ENCODE measurements around the gene HMOX2.

Gene HMOX2, protein sequence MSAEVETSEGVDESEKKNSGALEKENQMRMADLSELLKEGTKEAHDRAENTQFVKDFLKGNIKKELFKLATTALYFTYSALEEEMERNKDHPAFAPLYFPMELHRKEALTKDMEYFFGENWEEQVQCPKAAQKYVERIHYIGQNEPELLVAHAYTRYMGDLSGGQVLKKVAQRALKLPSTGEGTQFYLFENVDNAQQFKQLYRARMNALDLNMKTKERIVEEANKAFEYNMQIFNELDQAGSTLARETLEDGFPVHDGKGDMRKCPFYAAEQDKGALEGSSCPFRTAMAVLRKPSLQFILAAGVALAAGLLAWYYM

DNA sequence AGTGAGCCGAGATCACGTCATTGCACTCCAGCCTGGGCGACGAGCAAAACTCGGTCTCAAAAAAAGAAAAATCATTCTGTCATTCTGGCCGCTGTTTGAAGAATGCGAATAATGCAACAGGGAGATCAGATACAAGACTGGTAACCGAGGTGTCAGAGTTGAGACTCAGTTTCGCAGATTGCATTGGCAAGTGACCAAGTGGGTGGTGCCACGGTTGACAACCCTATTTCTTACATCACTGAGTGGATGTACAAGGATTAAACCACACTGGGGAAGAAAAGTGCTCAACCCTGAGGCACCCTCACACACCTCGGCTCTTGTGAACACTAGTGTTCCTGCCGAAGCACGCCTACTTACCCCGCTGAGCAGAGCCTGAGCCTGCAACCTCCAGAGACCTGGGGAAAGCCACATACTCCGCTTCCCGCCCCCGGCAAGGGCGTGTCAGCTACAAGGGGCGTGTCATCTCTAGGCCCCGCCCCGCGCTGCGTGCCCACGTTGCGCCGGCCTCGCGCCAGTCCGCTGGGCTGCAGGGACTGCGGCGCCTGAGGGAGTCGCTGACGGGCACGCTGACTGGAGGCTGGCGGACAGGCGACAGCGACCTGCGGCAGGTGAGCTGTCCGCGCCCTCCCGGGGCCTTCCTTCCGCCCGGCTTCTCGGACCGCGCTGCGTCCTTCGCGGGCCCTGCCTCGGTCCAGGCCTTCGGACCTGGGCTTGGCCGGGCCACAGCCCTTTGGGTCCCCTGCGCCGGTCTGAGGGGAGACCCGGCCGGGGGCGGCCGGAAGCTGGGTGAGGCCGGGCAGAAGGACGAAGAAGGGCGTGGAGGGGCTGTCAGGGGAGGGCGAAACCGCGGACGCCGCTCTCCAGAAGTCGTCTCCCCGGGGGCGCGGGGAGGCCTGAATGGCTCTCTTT lies at the start of gene HMOX2:
Gene HMOX2, plus strand, starts transcription at position 519 of the 909 bp plus-strand sequence. CDS start 29,127 bp downstream, outside the sequence.
- TF ChIP-seq, protein P1, sequence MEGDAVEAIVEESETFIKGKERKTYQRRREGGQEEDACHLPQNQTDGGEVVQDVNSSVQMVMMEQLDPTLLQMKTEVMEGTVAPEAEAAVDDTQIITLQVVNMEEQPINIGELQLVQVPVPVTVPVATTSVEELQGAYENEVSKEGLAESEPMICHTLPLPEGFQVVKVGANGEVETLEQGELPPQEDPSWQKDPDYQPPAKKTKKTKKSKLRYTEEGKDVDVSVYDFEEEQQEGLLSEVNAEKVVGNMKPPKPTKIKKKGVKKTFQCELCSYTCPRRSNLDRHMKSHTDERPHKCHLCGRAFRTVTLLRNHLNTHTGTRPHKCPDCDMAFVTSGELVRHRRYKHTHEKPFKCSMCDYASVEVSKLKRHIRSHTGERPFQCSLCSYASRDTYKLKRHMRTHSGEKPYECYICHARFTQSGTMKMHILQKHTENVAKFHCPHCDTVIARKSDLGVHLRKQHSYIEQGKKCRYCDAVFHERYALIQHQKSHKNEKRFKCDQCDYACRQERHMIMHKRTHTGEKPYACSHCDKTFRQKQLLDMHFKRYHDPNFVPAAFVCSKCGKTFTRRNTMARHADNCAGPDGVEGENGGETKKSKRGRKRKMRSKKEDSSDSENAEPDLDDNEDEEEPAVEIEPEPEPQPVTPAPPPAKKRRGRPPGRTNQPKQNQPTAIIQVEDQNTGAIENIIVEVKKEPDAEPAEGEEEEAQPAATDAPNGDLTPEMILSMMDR (IDR thresholded peaks at IDR 0.05; ENCODE audit: borderline replicate concordance, control extremely low read depth, extremely low read depth, insufficient read depth, missing control alignments), result peak; percentile 63
- peak; percentile 98 for DNase-seq (ENCODE audit: low spot score)
- in situ Hi-C loops (cut with MboI; ENCODE audit: low sequenced_read_pairs, unreplicated experiment), result no loop called here

DNA sequence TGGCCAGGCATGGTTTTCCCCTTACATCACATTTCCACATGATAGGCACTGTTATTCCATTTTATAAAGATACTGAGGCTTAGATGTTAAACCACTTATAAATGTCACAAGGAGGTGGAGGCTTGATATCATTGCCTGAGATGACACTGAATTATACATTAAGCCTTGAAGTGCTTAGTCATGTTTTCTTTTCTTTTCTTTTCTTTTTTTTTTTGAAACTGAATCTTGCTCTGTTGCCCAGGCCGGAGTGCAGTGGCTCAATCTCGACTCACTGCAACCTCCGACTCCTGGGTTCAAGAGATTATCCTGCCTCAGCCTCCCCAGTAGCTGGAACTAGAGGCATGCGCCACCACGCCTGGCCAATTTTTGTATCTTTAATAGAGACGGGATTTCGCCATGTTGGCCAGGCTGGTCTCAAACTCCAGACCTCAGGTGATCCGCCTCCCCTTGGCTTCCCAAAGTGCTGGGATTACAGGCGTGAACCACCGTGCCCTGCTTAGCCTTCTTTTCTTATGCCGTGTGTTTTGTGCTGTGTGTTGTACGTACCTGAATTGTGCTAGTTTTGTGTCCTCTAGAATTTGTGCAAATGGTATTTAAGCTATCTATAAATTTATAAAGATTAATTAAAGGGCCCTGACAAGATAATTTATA lies 49.4 kb upstream of the HMOX2 start:
- TF ChIP-seq, protein P1 (IDR thresholded peaks at IDR 0.05; ENCODE audit: borderline replicate concordance, control extremely low read depth, extremely low read depth, insufficient read depth, missing control alignments), result no peak
- DNase-seq (ENCODE audit: low spot score), result no peak
- in situ Hi-C loops (cut with MboI; ENCODE audit: low sequenced_read_pairs, unreplicated experiment), result no loop called here

DNA sequence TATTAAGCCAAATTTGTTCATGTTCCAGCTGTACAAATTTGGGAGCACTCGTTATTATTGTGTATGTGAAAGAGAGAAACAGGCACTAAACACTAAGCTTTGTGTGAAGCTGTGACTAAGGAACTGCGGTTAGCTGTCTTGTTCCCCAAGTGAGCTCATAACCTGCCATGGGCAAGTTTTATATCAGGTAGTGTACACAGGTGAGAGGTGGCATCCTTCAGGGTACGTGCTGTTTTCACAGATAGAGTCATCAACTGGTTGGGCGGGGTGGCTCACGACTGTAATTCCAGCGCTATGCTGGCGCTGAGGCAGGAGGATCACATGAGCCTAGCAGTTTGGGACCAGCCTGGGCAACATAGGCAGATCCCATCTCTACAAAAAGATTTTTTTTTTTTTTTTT lies 47.7 kb upstream of the HMOX2 start:
- TF ChIP-seq, protein P1 (IDR thresholded peaks at IDR 0.05; ENCODE audit: borderline replicate concordance, control extremely low read depth, extremely low read depth, insufficient read depth, missing control alignments), result no peak
- in situ Hi-C loops (cut with MboI; ENCODE audit: low sequenced_read_pairs, unreplicated experiment), result no loop called here
- no peak for DNase-seq (ENCODE audit: low spot score)

DNA sequence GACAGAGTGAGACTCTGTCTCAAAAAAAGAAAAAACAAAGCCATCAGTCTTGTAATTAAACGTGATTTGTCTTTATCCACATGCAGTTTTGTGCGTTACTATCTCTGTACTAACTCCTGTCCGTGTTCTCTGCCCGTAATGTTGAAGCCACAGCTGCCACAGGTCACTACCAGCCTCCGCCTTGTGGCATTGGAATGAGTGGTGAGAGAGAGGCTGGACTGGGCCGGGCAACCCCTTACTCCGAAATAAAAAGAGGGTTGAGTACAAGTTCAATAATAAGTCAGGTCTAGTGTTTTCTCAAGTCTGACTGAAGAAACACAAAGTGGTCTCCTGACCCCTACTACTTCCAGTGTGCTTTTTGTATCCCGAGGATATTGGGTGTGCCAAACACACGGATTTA lies 45.2 kb upstream of the HMOX2 start:
- in situ Hi-C loops (cut with MboI; ENCODE audit: low sequenced_read_pairs, unreplicated experiment), result no loop called here
- TF ChIP-seq, protein P1 (IDR thresholded peaks at IDR 0.05; ENCODE audit: borderline replicate concordance, control extremely low read depth, extremely low read depth, insufficient read depth, missing control alignments), result no peak
- no peak for DNase-seq (ENCODE audit: low spot score)

DNA sequence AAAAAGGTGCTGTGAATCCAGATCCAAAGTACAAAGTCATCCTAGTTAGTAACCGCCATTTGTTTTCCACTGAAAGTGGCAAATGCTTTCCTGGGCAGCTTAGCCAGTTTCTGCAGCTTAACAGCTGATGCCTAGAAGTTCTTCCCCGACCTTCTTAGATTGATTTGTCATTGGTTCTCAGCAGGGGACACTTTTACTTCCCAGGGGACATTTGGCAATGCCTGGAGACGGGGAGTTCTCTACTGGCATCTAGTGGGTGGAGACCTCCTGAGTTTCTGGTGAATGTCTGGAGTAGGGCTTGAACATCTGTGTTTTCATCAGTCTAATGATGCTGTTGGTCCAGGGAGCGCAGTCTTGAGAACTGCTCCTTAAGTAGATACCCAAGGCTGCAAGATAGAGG lies 43.0 kb upstream of the HMOX2 start:
- in situ Hi-C loops (cut with MboI; ENCODE audit: low sequenced_read_pairs, unreplicated experiment), result no loop called here

More for the DNA sequence above, 43.0 kb upstream of the HMOX2 start:
- TF ChIP-seq, protein P1 (IDR thresholded peaks at IDR 0.05; ENCODE audit: borderline replicate concordance, control extremely low read depth, extremely low read depth, insufficient read depth, missing control alignments), result no peak
- no peak for DNase-seq (ENCODE audit: low spot score)
